GM18909 (cell line): ENCODE data around the gene ATP5F1D.

Experiments
- ATAC-seq: cut with Tn5 transposase; IDR thresholded peaks from one replicate; pipeline ENCODE4 v1.9.1; 2021; ENCODE audit warnings: mild to moderate bottlenecking; ENCODE audit not compliant: unreplicated experiment, poor library complexity

The ATP5F1D gene

GRCh38 chr19:1220477-1220930, 21.0 kb upstream of the ATP5F1D start:
- ATAC-seq = no peak

- ATAC-seq = no peak
These were observed 20.3 kb upstream of the ATP5F1D start for GRCh38 chr19:1220976-1221903.

- no peak for ATAC-seq
These were observed 19.7 kb upstream of the ATP5F1D start for GRCh38 chr19:1221904-1222255.

DNA sequence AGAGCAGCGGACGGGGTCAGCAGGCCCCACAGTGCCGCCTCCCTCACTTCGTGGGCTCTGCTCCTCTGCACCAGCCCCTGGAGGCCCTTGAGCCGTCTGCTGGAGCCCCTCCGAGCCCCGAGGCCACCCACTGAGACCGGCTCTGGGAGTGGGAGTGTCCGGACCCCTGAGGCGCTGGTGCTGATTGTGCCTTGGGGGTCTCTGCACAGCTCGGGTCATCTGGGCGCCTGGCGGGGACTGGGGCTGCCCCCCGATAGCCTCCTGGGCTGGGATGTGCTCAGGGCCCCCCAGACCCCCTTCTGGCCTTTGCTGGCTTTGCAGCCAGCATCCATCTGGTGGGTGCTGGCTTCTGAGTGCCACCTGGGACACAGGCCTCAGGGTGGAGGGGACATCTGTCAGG, 19.2 kb upstream of the ATP5F1D start:
- no peak for ATAC-seq

DNA sequence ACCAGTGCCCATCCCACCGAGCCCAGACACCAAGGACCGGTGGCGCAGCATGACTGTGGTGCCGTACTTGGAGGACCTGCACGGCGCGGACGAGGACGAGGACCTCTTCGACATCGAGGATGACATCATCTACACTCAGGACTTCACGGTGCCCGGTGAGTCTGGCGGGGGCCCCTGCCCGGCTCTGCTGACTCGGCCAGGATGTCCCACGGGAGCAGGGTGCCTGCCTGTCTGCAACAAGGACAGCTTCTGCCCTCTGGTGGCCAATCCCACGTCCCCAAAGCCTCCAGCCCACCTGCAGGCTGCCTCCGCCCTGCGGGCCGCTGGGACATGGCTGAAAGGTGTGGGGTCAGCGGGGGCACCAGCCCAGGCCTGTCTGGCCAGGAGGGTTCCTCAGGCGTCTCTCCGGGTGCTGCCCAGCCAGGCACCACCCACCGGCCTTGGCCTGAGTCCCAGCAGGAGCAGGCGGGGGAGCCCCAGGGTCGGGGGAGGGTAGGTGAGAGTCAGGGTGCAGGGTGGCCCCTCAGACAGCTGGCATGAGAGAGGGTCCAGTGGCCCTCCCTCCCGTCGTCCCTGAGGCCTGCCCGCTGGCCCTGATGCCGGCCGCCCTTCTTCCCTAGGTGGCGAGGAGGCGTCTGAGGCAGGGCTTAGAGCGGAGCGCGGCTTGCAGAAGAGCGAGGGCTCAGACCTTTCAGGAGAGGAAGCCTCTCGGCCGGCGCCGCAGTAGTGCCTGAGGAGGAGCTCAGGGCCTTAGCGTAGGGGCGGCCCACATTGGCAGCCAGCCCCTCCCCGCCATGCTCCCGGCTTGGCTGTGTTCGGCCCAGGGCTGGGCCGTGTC, 18.3 kb upstream of the ATP5F1D start:
- no peak for ATAC-seq

DNA sequence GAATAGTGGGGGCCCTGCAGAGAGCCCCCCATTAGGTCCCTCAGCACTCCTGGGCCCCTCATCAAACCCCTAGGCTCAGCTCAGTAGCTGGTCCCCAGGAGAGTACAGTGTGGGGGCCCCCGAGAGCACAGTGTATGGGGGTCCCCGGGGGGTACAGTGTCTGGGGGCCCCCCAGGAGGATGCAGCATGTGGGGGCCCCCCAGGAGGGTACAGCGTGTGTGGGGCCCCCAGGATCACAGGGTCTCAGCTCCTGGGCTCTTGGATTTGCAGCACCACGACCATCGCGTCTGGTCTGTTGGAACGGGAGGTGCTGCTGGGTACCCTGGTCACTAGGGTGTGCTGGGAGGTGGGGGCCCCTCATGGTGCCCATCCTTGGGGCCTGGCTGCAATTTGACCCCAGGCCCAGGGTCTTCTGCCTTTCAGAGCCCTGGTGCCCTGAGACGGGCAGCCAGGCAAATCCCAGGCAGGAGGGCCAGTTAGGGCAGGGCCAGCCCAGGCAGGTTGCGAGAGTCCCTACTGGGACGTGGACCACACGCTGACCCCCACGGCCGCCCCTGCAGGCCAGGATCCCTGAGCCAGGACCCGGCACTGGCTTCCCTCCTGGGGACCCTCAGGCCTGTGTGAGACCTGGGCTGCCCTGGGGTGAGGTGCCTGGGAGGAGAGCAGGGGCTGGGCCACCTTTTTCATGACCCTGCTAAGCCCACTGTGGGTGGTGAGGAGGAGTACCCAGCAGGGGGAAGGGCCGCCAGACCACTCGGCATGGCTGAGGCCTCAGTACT, 17.3 kb upstream of the ATP5F1D start:
- no peak for ATAC-seq

- ATAC-seq = no peak
These were observed 16.7 kb upstream of the ATP5F1D start for GRCh38 chr19:1224847-1225246.

- no peak for ATAC-seq
These were observed 15.9 kb upstream of the ATP5F1D start for GRCh38 chr19:1225440-1226226.

- no peak for ATAC-seq
These were observed 15.4 kb upstream of the ATP5F1D start for GRCh38 chr19:1226227-1226518.

DNA sequence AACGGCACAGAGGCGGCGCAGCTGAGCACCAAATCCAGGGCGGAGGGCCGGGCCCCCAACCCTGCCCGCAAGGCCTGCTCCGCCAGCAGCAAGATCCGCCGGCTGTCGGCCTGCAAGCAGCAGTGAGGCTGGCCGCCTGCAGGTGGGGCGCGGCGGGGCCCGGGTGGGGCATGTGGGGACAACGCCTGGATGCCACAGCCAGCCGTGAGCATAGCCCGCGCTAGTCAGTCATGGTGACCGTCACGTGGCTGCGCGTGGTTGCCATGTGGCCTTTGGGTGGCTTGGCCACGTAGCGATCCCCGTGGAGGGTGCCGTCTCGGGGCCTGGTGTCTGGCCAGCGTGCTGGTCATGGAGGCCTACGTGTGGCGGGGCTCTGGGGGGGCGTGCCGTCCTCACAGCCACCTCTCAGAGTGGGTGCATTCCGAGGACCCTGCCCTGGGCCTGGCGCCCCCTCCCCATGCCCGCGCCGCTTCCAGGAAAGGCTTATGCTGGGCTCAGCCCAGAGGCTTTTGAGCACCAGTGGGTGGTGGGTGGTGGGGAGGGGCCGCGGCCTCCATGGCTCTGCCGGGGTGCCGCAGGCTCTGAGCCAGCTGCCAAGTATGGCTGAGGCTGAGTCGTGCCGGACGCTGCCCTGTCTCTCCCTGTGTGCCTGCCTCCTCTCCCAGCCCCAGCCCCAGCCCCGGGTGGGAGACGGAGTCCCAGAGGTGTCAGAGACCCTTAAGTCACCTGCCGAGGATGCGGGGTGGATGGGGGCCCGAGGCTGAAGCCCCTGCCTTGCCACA, 14.8 kb upstream of the ATP5F1D start:
- ATAC-seq = no peak

DNA sequence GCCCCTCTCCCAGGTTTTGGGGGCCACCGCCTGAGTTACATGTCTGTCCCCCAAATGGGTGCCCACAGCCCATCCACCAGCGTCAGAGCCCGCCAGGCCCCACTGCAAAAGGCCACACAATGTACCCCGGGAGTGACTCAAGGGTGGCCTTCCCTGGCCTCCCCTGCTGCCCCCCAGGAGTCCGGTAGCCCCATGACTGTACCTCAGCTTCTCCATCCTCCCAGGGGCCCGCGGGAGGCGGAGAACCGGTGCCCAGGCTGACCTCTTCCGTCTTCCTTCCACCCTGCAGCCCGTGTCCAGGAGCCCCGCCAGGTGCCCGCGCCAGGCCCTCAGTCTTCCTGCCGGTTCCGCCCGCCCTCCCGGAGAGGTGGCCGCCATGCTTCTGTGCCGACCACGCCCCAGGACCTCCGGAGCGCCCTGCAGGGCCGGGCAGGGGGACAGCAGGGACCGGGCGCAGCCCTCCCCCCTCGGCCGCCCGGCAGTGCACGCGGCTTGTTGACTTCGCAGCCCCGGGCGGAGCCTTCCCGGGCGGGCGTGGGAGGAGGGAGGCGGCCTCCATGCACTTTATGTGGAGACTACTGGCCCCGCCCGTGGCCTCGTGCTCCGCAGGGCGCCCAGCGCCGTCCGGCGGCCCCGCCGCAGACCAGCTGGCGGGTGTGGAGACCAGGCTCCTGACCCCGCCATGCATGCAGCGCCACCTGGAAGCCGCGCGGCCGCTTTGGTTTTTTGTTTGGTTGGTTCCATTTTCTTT, 14.1 kb upstream of the ATP5F1D start:
- no peak for ATAC-seq

DNA sequence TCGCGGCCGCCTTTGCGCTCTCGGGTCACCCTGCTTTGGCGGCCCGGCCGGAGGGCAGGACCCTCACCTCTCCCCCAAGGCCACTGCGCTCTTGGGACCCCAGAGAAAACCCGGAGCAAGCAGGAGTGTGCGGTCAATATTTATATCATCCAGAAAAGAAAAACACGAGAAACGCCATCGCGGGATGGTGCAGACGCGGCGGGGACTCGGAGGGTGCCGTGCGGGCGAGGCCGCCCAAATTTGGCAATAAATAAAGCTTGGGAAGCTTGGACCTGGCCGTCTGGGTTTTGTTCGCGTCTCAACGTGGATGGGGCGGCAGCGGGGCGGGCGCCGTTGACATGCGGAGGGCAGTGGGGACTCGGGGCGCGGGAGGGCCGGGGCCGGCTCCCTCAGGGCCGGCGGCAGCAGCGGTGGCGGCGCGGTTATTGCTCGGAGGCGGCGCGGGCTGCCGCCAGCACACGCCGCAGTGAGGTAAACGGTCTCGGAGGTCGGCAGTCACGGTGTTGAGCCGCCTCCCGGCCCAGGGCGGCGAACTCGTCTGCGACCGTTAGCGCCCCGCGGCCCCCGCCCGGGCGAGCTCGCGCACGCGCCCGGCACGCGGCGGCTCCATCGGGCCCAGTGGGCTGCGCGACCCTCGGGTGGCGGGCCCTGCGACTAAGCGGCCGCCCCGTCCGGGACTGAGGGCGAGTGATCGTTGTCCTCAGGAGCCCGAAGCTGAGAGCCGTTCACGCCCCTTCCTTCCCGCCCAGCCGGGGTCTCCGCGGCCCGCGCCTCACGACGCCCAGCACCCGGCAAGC, 13.2 kb upstream of the ATP5F1D start:
- no peak for ATAC-seq

DNA sequence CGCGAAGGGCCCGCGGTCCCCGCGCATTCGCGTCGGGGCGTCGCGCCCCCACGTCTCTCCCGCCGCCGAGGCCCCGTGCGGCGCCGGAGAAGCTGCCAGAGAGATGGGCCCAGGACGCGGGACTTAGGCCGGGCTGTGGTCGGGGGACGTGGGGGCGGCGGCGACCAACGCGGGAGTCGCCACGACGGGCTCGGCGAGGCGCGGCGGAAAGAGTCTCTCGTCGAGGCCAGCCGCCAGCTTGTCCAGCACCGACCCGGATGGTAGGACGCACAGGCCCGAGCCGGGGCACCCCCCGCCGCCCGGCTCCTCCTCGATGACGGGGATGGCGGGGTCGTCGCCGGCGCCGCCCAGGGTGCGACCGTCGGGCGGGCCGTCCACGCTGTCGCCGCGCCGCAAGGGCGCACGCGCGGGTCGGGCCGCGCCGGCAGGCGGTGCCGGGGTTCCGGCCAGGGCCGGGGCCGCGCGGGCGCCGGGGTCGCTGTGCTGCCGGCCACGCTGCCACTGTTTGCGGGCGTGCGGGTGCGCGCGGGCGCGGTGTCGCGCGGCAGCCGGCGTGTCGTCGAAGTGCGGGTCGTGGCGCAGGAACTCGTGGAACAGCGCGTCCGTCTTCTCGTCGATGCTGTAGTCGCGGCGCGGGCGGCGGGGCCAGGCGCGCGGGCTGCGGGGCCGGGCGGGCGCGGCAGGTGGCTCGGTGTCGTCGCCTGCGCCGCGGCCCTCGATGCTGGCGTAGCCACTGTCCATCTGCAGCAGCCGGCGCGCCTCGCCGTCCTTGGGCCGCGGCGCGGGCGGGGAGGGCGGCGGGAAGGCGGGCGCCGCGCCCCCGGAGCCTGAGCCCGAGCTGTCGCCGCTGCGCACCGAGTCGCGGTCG, 12.3 kb upstream of the ATP5F1D start:
- ATAC-seq = no peak

DNA sequence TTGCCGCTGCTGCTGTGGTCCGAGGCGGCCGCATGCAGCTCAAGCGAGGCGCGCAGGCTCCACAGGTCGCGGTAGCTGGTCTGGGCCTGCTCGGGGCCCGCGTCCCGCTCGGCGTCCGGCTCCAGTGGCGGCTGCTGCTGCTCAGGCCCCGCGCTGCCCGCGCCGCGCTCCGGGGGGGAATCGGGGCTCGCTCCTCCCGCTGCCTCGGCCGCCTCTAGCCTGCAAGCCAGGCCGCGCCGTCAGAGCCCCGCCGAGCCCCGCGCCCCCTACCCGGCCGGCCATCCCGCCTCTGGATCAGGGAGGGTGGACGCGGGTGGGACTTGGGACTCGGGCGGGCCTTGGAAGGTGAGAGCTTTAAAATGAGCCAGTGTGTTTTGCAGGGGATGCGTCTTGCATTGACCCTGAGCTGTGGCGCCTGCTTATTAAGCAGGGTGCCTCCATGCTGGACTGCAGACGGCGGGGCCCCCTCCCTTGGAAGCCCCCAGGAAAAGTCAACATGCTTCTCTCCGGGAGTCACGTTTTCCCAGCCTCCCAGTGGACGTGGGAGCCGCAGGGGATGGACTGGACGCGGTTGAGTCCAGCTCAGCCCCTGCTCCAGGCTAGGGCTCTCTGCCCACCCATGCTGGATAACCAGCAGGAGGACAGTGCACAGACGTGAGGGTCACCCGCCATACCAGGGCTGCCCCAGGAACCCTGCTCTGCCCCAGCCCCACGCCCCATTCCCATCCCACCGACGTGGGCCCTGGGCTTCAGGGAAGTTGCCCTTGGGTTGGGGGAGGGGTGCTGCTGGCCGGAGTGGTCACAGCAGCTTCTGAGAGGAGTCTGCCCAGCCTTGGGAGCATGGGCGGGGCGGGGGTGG, 11.4 kb upstream of the ATP5F1D start:
- ATAC-seq = no peak

- ATAC-seq = no peak
These were observed 10.6 kb upstream of the ATP5F1D start for GRCh38 chr19:1230783-1231489.
